Ectodermal cell (in vitro differentiated cells): Measurements from ENCODE around the gene KRT7.

Experiments
- H3K27ac ChIP-seq: 2 replicates; pipeline ENCODE4 v1.7.0; 2013; ENCODE audit warnings: mild to moderate bottlenecking, low read depth, low read length; ENCODE audit not compliant: insufficient read depth, poor library complexity, severe bottlenecking
- H3K27me3 ChIP-seq: 2 replicates; pipeline ENCODE4 v1.7.0; 2013; ENCODE audit warnings: mild to moderate bottlenecking, low read length; ENCODE audit not compliant: insufficient read depth, control insufficient read depth, poor library complexity, severe bottlenecking
- H3K36me3 ChIP-seq: one replicate; pipeline ENCODE4 v1.7.0; 2013; ENCODE audit warnings: low read length; ENCODE audit not compliant: control insufficient read depth, insufficient read depth
- H3K4me1 ChIP-seq: one replicate; pipeline ENCODE4 v1.7.0; 2013; ENCODE audit warnings: low read length; ENCODE audit not compliant: control insufficient read depth, insufficient read depth
- H3K4me3 ChIP-seq: 2 replicates; pipeline ENCODE4 v1.7.0; 2013; ENCODE audit warnings: low read depth, low read length, control low read depth; ENCODE audit not compliant: insufficient read depth
- H3K9me3 ChIP-seq: 2 replicates; pipeline ENCODE4 v1.7.0; 2013; ENCODE audit warnings: mild to moderate bottlenecking, low read length, moderate library complexity; ENCODE audit not compliant: control insufficient read depth
- WGBS, 2 experiments: methylation state at CpG; one replicate each; pipeline ENCODE4 v1.1.7; 2013; ENCODE audit warnings: missing lambda C conversion rate in 2 of 2; 5-methylcytosine and 5-hydroxymethylcytosine counted together

The KRT7 gene

GRCh38 chr12:52245259-52245961 is 12.4 kb downstream of the KRT7 start:
- 93 to 96% methylated on average over 20 of the region's 20 CpGs for WGBS, 2 experiments
- Histone ChIP-seq H3K9me3 (no peaks in the 10 kb centered on the region), H3K4me1 (no peaks in the 10 kb centered on the region), H3K36me3 (no peaks in the 10 kb centered on the region), H3K27me3 (peaks cover 21% of the 10 kb centered on the region), H3K4me3 (no peak overlapping the region), H3K27ac (no peak overlapping the region)

GRCh38 chr12:52245962-52246569 is 13.0 kb downstream of the KRT7 start:
- H3K4me3 ChIP-seq: no peak overlapping the region
- H3K27ac ChIP-seq: no peak overlapping the region
- peaks cover 27% of the 10 kb centered on the region for H3K27me3 ChIP-seq
- no peaks in the 10 kb centered on the region for H3K9me3 ChIP-seq
- no peaks in the 10 kb centered on the region for H3K36me3 ChIP-seq
- H3K4me1 ChIP-seq: no peaks in the 10 kb centered on the region
- 77 to 86% methylated on average over 7 of the region's 7 CpGs for WGBS, 2 experiments

- Histone ChIP-seq H3K9me3 (no peaks in the 10 kb centered on the region), H3K27ac (no peak overlapping the region), H3K36me3 (no peaks in the 10 kb centered on the region), H3K4me1 (no peaks in the 10 kb centered on the region), H3K27me3 (peaks cover 34% of the 10 kb centered on the region), H3K4me3 (no peak overlapping the region)
- 56 to 65% methylated on average over 10 of the region's 10 CpGs for WGBS, 2 experiments
Observed at GRCh38 chr12:52246720-52247621, 13.9 kb downstream of the KRT7 start.

GRCh38 chr12:52247622-52248540 is 14.8 kb downstream of the KRT7 start:
- H3K27ac ChIP-seq: no peak overlapping the region
- WGBS, 2 experiments: 79 to 81% methylated on average over 10 of the region's 10 CpGs

GRCh38 chr12:52248541-52249461 is 15.8 kb downstream of the KRT7 start:
- Histone ChIP-seq H3K4me3 (no peak overlapping the region), H3K9me3 (no peaks in the 10 kb centered on the region), H3K4me1 (no peaks in the 10 kb centered on the region), H3K27me3 (peaks cover 34% of the 10 kb centered on the region), H3K36me3 (no peaks in the 10 kb centered on the region), H3K27ac (no peak overlapping the region)
- WGBS, 2 experiments: 87 to 90% methylated on average over 18 of the region's 18 CpGs

More at GRCh38 chr12:52247622-52248540, 14.8 kb downstream of the KRT7 start:
- Histone ChIP-seq H3K36me3 (no peaks in the 10 kb centered on the region), H3K27me3 (peaks cover 34% of the 10 kb centered on the region), H3K4me3 (no peak overlapping the region), H3K9me3 (no peaks in the 10 kb centered on the region), H3K4me1 (no peaks in the 10 kb centered on the region)

- WGBS, 2 experiments: 82 to 89% methylated on average over 2 of the region's 2 CpGs
- Histone ChIP-seq H3K9me3 (no peaks in the 10 kb centered on the region), H3K27ac (no peak overlapping the region), H3K27me3 (peaks cover 34% of the 10 kb centered on the region), H3K36me3 (no peaks in the 10 kb centered on the region), H3K4me3 (no peak overlapping the region), H3K4me1 (no peaks in the 10 kb centered on the region)
Observed at GRCh38 chr12:52249511-52250047, 16.5 kb downstream of the KRT7 start.

- H3K9me3 ChIP-seq: no peaks in the 10 kb centered on the region
- 20 to 22% methylated on average over 52 of the region's 52 CpGs for WGBS, 2 experiments
- peaks cover 38% of the 10 kb centered on the region for H3K27me3 ChIP-seq
- H3K36me3 ChIP-seq: no peaks in the 10 kb centered on the region
- H3K4me3 ChIP-seq: no peak overlapping the region
- H3K27ac ChIP-seq: no peak overlapping the region
- no peaks in the 10 kb centered on the region for H3K4me1 ChIP-seq
Observed at GRCh38 chr12:52250048-52250990, 17.3 kb downstream of the KRT7 start.

- Histone ChIP-seq H3K27ac (no peak overlapping the region), H3K9me3 (no peaks in the 10 kb centered on the region), H3K4me3 (no peak overlapping the region), H3K36me3 (no peaks in the 10 kb centered on the region), H3K4me1 (no peaks in the 10 kb centered on the region), H3K27me3 (peaks cover 50% of the 10 kb centered on the region)
- 85 to 88% methylated on average over 9 of the region's 9 CpGs for WGBS, 2 experiments
Observed at GRCh38 chr12:52251367-52252051, 18.5 kb downstream of the KRT7 start.
